DOHH2 (cell line): ENCODE data around the gene TMSB10.
A peak's percentile ranks its signal among the peaks of the same experiment; 100 is the strongest.

ENCODE experiments used
- H3F3A ChIP-seq: fragments of 200-600 bp; sonication (generic), shearing (Covaris generic); 2 replicates; pipeline ENCODE4 v1.6.0; 2016; ENCODE audit warnings: antibody characterized with exemption, mild to moderate bottlenecking; ENCODE audit not compliant: control insufficient read depth, insufficient read depth
- H3K27ac ChIP-seq: fragments of 200-600 bp; sonication (generic); 2 replicates; pipeline ENCODE4 v1.5.1; 2014; ENCODE audit warnings: low read depth, mild to moderate bottlenecking, low read length, moderate library complexity
- H3K27me3 ChIP-seq: fragments of 200-600 bp; sonication (generic); 2 replicates; pipeline ENCODE4 v1.6.1; 2014; ENCODE audit warnings: mild to moderate bottlenecking, low read length, mixed read lengths; ENCODE audit not compliant: control insufficient read depth
- H3K36me3 ChIP-seq: fragments of 200-600 bp; sonication (generic); 2 replicates; pipeline ENCODE4 v1.6.1; 2014; ENCODE audit warnings: mild to moderate bottlenecking, low read length, moderate library complexity, mixed read lengths; ENCODE audit not compliant: control insufficient read depth
- H3K4me1 ChIP-seq: fragments of 200-600 bp; sonication (generic); 2 replicates; pipeline ENCODE4 v1.6.1; 2014; ENCODE audit warnings: mild to moderate bottlenecking, low read length, mixed read lengths; ENCODE audit not compliant: control insufficient read depth
- H3K4me2 ChIP-seq: fragments of 200-600 bp; sonication (generic); 2 replicates; pipeline ENCODE4 v1.6.0; 2014; ENCODE audit warnings: mild to moderate bottlenecking, low read length, moderate library complexity
- H3K4me3 ChIP-seq: fragments of 200-600 bp; sonication (generic); 2 replicates; pipeline ENCODE4 v1.5.1; 2014; ENCODE audit warnings: mild to moderate bottlenecking, low read length, mixed read lengths
- H3K79me2 ChIP-seq: fragments of 200-600 bp; sonication (generic); 2 replicates; pipeline ENCODE4 v1.6.1; 2014; ENCODE audit warnings: mild to moderate bottlenecking, low read length, mixed read lengths; ENCODE audit not compliant: control insufficient read depth
- H3K9me2 ChIP-seq: fragments of 200-600 bp; sonication (generic); replicated peaks from 2 replicates; pipeline ENCODE4 v1.6.1; 2014; ENCODE audit warnings: mild to moderate bottlenecking, low read length, mixed read lengths; ENCODE audit not compliant: control insufficient read depth
- H3K9me3 ChIP-seq: fragments of 200-600 bp; sonication (generic); 2 replicates; pipeline ENCODE4 v1.6.1; 2014; ENCODE audit warnings: antibody characterized with exemption, low read length, mixed read lengths; ENCODE audit not compliant: control insufficient read depth, insufficient read depth
- H4K20me1 ChIP-seq: fragments of 200-600 bp; sonication (generic); 2 replicates; pipeline ENCODE4 v1.6.0; 2014; ENCODE audit warnings: low read depth, mild to moderate bottlenecking, antibody characterized with exemption, low read length, moderate library complexity; ENCODE audit not compliant: control insufficient read depth, insufficient read depth
- CTCF ChIP-seq: fragments of 200-600 bp; sonication (generic); IDR thresholded peaks from one replicate; pipeline ENCODE4 v1.5.1; 2014; ENCODE audit warnings: antibody characterized with exemption, mild to moderate bottlenecking, low read depth, low read length; ENCODE audit not compliant: poor library complexity, severe bottlenecking
- EZH2phosphoT487 ChIP-seq: fragments of 200-600 bp; sonication (generic); IDR thresholded peaks from 2 replicates; pipeline ENCODE4 v1.6.1; 2017; ENCODE audit warnings: borderline replicate concordance, mild to moderate bottlenecking, antibody characterized with exemption, low read length, moderate library complexity, mixed read lengths

Gene TMSB10

GRCh38 chr2:84946204-84947009 is 41.0 kb downstream of the TMSB10 start:
- TF ChIP-seq CTCF (no peak), EZH2phosphoT487 (no peak)
- Histone ChIP-seq H3K4me3 (peak overlapping the region; percentile 49), H3K4me1 (peaks cover 33% of the 10 kb centered on the region), H4K20me1 (no peaks in the 10 kb centered on the region), H3F3A (peaks cover 3% of the 10 kb centered on the region; the same call in 1 of the 2 replicates), H3K9me2 (no peaks in the 10 kb centered on the region), H3K36me3 (no peaks in the 10 kb centered on the region), H3K79me2 (no peaks in the 10 kb centered on the region), H3K27ac (peak overlapping the region; percentile 43), H3K9me3 (no peaks in the 10 kb centered on the region), H3K4me2 (peak overlapping the region; percentile 74), H3K27me3 (no peaks in the 10 kb centered on the region)

GRCh38 chr2:84947010-84947593 is 41.6 kb downstream of the TMSB10 start:
- H3K79me2 ChIP-seq: no peaks in the 10 kb centered on the region
- no peaks in the 10 kb centered on the region for H3K9me2 ChIP-seq
- 0 out of 2 replicates have a peak overlapping the region, but pooled peaks have one; percentile 49 for H3K4me3 ChIP-seq
- no peaks in the 10 kb centered on the region for H3K9me3 ChIP-seq
- no peaks in the 10 kb centered on the region for H4K20me1 ChIP-seq
- peaks cover 3% of the 10 kb centered on the region; the same call in 1 of the 2 replicates for H3F3A ChIP-seq
- peaks cover 32% of the 10 kb centered on the region for H3K4me1 ChIP-seq
- TF ChIP-seq CTCF: no peak
- no peak for TF ChIP-seq EZH2phosphoT487
- H3K4me2 ChIP-seq: 0 out of 2 replicates have a peak overlapping the region, but pooled peaks have one; percentile 74
- no peak overlapping the region for H3K27ac ChIP-seq
- no peaks in the 10 kb centered on the region for H3K36me3 ChIP-seq
- H3K27me3 ChIP-seq: no peaks in the 10 kb centered on the region

- H3K9me3 ChIP-seq: no peaks in the 10 kb centered on the region
- no peaks in the 10 kb centered on the region for H3K36me3 ChIP-seq
- no peaks in the 10 kb centered on the region for H3K9me2 ChIP-seq
- TF ChIP-seq EZH2phosphoT487 (no peak), CTCF (no peak)
- no peak overlapping the region for H3K4me2 ChIP-seq
- no peaks in the 10 kb centered on the region for H3K27me3 ChIP-seq
- H3K4me3 ChIP-seq: no peak overlapping the region
- peaks cover 5% of the 10 kb centered on the region for H3F3A ChIP-seq
- H3K4me1 ChIP-seq: no peaks in the 10 kb centered on the region
- H4K20me1 ChIP-seq: no peaks in the 10 kb centered on the region
- H3K79me2 ChIP-seq: no peaks in the 10 kb centered on the region
- no peak overlapping the region for H3K27ac ChIP-seq
Observed at GRCh38 chr2:84953535-84953934, 48.1 kb downstream of the TMSB10 start.
